ENCODE results near the gene ST3GAL3.

Gene ST3GAL3

DNA sequence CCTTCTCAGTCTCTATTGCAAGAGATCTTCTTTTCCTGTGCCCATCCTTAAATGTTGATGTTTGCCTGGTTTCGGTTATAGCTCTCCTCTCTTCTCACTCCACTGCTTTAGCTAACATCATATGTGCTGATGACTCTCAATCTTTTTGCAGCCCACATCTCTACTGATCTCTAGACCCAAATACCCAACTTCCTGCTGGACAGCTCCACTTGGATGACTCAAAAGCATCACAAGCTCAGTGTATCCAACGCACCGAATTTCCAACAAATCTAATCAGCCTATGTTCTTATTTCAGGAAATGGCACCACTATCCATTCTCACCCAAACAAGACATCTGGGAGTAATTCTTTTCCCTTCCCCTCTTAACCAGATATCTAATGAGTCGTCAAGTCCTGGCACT lies 147.1 kb downstream of the ST3GAL3 start:
- DNase-seq: no peak

DNA sequence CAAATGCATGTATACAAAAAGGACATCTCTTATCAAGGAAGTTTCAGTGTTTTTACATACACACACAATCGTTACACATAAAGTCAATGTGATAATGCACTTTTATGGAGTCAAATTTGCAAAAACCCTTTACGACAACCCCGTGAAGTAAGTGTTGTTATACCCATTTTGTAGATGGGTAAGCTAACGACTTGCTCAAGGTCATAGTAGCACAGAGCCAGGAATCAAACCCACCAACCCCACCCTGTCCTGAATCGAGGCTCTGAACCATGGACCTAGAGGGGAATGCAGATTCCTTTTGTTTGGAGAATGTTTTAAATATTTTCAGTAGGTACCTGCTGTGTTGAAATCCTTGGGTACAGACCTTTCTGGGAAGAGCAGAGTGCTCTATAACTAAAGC lies 148.9 kb downstream of the ST3GAL3 start:
- DNase-seq: no peak

DNA sequence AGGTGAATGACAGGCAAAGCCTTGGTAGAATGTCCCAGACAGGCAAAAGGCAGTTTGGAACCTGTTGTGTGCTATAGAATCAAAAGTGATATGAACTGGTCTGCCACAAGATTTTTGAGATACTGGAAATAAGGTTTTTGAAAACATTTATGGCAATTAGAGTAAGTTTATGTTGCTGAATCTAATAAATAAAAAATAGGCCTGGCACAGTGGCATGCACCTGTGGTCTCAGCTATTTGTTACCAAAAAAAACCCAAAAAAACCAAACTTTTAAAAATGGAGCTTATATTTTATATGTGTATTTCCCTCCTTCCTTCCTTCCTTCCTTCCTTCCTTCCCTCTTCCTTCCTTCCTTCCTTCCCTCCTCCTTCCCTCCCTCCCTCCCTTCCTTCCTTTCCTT lies 149.8 kb downstream of the ST3GAL3 start:
- DNase-seq: no peak

GRCh38 chr1:43858324-43858723 lies 151.0 kb downstream of the ST3GAL3 start:
- no peak for DNase-seq

DNA sequence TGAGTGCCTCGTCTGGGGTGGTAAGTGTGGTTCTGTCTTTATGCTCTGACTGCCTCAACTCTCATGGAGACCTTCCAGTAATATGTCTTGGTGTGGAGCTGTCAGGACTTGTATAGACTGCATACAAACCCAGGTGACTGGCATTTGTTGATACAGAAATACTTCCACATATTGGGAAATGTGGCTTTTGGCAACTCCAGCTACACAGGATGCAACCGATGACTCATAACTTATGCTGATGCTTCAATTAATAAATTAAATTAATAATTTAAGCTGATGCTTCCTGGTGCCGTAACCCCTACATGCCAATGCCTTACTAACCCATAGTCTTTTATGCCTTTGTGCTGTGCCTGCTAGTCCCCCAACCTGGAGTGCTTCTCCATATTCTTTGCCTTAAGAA lies 154.0 kb downstream of the ST3GAL3 start:
- no peak for DNase-seq

DNA sequence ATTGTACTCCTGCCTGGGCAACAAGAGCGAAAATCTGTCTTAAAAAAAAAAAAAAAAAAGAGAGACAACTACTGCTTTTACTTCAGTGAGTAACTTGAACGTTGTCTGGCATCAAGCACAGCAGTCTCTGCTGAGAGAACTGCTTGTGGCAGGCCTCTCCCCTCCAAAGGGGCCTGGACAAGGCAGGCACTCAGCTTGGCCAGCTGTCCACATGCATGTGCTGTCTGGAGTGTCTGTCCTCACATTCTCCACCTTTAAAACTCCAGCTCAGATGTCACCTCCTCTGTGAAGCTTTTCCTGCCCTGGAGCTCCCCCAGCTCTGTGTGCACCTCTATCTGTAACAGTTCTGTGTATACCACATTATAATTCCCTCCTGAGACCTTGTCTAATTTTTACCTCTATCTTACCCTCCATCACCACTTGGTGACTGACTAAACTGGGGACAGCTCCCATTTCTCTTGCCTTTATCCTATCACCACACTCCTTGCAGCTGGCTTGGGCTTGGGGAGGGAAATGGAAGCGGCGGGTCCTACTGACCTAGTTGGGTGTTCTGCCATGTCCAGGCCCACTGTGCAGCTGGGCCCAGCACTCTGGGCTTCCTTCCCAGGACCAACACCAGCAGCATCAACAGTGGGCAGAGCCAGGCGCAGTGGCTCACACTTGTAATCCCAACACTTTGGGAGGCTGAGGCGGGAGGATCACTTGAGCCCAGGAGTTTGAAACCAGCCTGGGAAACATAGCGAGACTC lies 154.8 kb downstream of the ST3GAL3 start:
- no peak for DNase-seq

GRCh38 chr1:43864111-43865045 lies 157.0 kb downstream of the ST3GAL3 start:
- DNase-seq: no peak

DNA sequence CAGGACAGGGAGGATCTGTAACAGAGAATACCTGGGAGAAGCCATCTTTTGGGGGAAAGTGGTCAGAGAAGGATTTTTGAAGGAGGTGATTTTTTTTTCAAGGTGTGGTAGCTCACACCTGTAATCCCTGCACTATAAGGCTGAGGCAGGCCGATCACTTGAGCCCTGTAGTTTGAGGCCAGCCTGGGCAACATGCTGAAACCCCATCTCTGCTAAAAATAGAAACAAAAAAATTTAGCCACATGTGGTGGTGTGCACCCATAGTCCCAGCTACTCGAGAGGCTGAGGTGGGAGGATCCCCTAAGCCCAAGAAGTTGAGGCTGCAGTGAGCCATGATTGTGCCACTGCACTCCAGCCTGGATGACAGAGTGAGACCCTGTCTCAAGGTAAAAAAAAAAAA lies 158.9 kb downstream of the ST3GAL3 start:
- DNase-seq: no peak

- no peak for DNase-seq
Measured at GRCh38 chr1:43867976-43868740, 160.8 kb downstream of the ST3GAL3 start.

DNA sequence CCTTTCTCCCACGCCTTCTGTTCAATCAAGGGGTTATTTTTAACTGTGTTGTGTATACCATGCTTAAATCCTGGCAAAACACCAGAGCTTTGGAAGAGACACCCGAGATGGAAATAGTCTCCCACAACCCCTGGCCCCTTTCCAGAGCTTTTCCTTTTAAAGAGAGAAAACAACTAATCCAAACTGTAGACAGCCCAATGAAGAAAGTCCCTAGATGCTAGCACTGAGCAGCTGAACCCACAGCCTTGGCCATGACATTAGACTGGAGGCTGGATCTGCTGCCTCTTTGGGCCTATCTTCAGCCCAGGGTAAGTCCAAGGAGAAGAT lies 161.4 kb downstream of the ST3GAL3 start:
- DNase-seq: no peak

- no peak for DNase-seq
Measured at GRCh38 chr1:43870306-43870705, 163.0 kb downstream of the ST3GAL3 start.

DNA sequence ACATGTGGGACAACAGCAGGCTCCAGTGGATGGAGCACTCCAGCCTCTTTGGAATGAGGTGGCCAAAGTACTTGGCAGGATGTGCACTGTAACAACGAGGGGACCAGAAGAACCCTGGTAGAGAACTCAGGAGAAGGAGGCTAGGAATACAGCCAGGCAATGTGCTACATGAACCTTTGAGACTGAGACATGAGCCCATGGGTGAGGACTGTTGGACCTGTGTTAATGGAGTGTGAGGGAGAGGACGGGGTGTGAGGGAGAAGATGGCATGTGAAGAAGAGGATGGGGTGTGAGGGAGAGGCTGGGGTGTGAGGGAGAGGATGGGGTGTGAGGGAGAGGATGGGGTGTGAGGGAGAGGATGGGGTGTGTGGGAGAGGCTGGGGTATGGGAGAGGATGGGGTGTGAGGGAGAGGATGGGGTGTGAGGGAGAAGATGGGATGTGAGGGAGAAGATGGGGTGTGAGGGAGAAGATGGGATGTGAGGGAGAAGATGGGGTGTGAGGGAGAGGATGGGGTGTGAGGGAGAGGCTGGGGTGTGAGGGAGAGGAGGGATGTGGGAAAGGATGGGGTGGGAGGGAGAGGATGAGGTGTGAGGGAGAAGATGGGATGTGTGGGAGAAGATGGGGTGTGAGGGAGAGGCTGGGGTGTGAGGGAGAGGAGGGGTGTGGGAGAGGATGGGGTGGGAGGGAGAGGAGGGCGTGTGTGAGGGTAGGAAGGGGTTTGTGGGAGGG lies 164.0 kb downstream of the ST3GAL3 start:
- DNase-seq: no peak

GRCh38 chr1:43872280-43872679 lies 164.9 kb downstream of the ST3GAL3 start:
- no peak for DNase-seq

DNA sequence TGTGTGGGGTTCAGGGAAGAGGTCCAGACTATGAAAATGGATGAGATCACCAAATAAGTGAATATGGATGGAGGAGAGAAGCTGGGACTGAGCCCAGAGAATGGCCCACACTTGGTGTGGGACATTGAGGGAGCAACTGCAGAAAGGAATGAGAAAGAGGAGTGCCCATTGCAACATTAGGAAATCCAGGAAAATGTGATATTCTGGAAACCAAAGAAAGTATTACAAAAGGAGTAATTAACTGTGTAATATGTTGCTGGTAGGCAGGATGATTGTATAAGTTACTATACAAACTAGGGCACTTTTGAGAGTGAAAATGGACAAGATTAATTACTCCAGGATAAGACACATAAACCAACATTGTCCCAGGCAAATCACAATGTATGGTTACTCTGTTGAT lies 166.5 kb downstream of the ST3GAL3 start:
- no peak for DNase-seq

- no peak for DNase-seq
Measured at GRCh38 chr1:43874716-43875115, 167.4 kb downstream of the ST3GAL3 start.

- DNase-seq: no peak
Measured at GRCh38 chr1:43875331-43875730, 168.0 kb downstream of the ST3GAL3 start.

DNA sequence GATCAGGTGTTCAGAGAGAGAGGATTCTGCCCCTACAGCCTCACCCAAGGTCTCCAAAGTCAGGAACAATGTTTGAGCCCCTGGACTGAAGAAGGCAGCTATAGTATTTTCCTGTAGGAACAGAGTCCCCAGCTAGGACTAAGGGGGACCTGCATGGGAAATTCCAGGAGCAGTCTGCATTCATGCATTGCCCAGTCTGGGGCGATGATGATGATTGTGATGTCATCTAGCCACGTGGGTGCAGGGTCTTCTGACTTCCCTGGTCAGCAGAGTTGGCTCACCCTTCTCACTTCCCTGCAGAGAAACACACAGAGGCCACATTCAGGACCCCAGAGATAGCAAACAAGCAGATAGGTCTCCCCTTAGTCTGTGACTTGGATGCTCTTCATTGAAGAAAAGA lies 169.8 kb downstream of the ST3GAL3 start:
- no peak for DNase-seq

- DNase-seq: no peak
Measured at GRCh38 chr1:43878440-43878839, 171.1 kb downstream of the ST3GAL3 start.

DNA sequence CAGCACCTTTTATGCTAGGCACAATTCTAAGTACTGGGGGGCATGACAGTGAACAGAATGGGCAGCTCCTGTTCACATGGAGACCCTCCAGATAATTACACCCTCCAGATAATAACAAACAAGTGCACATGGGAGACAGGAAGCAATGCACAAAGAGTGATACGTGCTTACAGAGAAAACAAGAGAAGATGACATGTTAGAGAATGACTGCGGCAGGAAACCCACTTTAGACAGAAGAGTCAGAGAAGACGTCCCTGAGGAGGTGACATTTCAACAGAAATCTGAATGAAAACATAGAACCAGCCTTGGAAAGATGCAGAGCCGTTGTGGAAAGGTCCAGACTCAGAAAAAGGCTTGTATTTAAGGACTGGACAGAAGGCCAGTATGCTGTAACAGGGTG lies 171.5 kb downstream of the ST3GAL3 start:
- peak; percentile 99 for DNase-seq

GRCh38 chr1:43879414-43879813 lies 172.1 kb downstream of the ST3GAL3 start:
- no peak for DNase-seq

- no peak for DNase-seq
Measured at GRCh38 chr1:43879996-43880395, 172.7 kb downstream of the ST3GAL3 start.

DNA sequence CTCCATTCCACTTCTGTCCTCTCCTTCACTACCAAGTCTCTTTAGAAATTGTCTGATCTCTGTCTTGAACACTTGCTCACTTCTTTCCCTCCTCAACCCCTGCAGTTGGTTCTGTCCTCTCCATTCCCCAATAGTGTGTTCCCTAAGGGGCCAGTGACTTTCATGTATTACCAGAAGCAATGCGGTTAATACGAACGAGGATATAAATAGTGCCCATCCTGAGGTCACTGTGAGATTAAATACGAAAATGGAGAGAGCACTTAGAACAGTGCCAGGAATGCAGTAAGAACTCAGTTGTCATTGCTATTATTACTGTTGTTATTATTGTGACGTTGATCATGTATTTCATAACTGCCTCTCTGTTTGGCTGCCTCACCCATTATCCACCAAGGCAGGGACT lies 173.3 kb downstream of the ST3GAL3 start:
- DNase-seq: no peak

- DNase-seq: no peak
Measured at GRCh38 chr1:43881415-43881814, 174.1 kb downstream of the ST3GAL3 start.
